GM19372 (cell line): ENCODE results near the gene LEMD2.

Experiments
- ATAC-seq: cut with Tn5 transposase; IDR thresholded peaks from one replicate; pipeline ENCODE4 v1.9.1; 2021; ENCODE audit warnings: mild to moderate bottlenecking, low read depth, moderate library complexity; ENCODE audit not compliant: unreplicated experiment

Gene LEMD2

GRCh38 chr6:33759887-33760629 is 28.9 kb downstream of the LEMD2 start:
- no peak for ATAC-seq

DNA sequence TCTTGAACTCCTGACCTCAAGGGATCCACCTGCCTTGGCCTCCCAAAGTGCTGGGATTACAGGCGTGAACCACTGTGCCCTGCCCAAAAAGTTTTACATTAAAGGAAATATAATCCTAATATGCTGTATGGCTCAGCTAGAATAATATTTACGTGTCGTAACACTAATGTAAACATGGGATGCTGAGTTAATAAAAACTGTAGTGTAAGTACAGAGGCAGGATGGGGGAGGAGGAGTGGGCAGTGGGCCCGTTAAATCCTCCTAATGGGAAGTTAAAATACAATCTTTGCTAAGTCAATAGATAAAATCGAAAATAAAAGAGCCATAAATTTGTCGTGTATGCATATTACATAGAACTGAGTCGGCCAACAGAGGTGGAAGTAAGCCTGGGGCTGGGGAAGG is 30.1 kb downstream of the LEMD2 start:
- no peak for ATAC-seq

GRCh38 chr6:33757906-33758305 is 31.0 kb downstream of the LEMD2 start:
- no peak for ATAC-seq

DNA sequence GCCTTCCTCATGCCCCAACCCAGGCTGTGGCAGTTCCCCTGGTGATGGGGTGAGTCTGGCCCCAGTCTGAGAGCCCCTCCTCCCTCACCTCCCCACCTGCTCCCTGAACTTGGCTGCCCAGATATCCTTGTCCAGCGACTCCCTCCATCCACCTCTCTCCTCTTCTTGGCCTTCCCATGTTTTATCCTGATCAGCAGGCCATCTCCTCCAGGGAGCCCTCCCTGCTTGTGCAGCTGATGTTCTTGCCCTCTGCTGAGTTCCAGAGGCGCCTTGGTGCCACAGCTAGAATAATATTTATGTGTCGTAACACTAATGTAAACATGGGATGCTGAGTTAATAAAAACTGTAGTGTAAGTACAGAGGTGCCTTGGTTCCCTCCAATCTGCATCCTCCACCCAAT is 31.8 kb downstream of the LEMD2 start:
- no peak for ATAC-seq

- no peak for ATAC-seq
These were observed 32.5 kb downstream of the LEMD2 start for GRCh38 chr6:33756211-33756954.

DNA sequence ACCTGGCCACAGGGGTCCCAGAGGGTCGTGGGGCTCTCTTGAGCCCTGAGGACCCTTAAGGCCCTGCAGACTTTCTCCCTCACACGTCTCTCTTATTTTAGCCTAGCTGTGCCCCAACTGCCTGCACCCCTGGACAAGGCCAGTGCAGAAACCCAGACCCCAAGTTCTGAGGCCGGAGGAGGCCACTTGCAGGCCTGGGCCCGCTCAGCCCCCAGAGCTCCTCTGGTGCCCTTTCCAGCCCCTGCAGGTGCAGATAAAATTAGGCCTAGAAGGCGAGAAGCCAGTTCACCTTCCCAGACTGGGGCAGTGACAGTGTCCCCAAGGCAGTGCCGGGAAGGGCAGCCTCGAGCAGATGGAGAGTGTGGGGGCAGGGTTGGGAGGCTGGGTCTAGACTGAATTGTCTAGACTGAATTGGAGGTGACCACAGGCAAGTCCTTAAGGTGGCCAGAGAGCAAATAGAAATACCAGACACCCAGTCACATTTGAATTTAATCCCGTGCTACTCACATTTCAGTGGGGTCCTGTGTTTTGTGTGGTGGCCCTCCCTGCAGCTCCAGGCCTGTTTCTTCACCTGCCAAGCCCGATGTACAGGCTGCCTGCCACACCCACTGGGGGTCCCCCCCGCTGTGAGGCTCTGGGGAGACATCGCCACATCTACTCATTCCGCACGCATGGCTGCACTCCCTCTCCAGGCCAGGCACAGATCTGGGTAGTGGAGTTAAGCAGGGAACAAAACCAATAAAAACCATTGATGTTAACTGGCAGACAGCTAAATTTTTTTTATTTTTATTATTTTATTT is 33.7 kb downstream of the LEMD2 start:
- no peak for ATAC-seq

- ATAC-seq = no peak
These were observed 34.7 kb downstream of the LEMD2 start for GRCh38 chr6:33754222-33754621.

GRCh38 chr6:33752646-33753015 is 36.3 kb downstream of the LEMD2 start:
- ATAC-seq = no peak

- no peak for ATAC-seq
These were observed 36.9 kb downstream of the LEMD2 start for GRCh38 chr6:33751771-33752645.

- ATAC-seq = no peak
These were observed 38.5 kb downstream of the LEMD2 start for GRCh38 chr6:33750244-33750991.

DNA sequence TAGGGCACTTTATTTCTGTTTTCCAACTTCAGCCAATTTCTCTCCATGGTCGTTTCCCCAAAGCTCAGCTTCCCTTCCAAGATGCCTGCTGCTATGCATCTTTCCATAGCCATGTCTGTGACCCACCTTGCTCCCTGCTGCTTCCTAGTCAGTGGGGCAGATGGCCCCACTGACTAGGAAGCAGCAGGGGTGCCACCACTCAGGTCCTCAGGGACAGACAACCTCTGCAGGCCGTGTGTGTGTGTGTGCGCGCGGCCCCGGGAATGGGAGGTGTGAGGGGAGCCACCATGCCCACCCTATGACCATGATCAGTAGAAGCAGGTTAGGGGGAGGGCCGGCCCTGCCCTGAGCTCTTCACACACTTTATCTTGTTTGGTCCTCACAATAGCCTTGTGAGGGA is 39.5 kb downstream of the LEMD2 start:
- no peak for ATAC-seq

- ATAC-seq = no peak
These were observed 40.1 kb downstream of the LEMD2 start for GRCh38 chr6:33748841-33749240.

DNA sequence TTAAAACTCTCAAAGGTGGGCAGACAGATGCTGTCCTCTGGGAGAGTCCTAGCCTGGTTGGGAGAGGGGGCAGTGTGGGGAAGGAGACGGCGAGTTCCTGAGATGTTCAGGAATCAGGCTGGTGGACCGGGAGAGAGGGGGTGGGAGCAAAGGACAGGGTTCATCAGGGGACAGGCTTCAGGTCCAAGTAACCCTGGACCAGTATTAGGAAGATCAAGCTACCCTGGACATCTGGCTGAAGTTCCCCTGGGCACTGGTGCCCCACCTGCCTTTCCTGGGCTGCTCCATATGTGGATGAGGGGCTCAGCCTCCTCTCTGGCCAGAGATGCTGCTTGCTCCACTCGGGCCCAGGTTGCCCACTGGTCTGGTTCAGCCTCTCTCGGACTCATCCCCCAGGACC is 41.1 kb downstream of the LEMD2 start:
- ATAC-seq = no peak

GRCh38 chr6:33746651-33747100 is 42.3 kb downstream of the LEMD2 start, which contains the start of gene IP6K3:
TSS of gene IP6K3 (minus strand) at chr6:33746905. CDS start at chr6:33735476, 11,429 bp downstream.
- ATAC-seq = no peak

- no peak for ATAC-seq
These were observed 42.8 kb downstream of the LEMD2 start for GRCh38 chr6:33746036-33746600.

- ATAC-seq = no peak
These were observed 43.4 kb downstream of the LEMD2 start for GRCh38 chr6:33745548-33745947.

DNA sequence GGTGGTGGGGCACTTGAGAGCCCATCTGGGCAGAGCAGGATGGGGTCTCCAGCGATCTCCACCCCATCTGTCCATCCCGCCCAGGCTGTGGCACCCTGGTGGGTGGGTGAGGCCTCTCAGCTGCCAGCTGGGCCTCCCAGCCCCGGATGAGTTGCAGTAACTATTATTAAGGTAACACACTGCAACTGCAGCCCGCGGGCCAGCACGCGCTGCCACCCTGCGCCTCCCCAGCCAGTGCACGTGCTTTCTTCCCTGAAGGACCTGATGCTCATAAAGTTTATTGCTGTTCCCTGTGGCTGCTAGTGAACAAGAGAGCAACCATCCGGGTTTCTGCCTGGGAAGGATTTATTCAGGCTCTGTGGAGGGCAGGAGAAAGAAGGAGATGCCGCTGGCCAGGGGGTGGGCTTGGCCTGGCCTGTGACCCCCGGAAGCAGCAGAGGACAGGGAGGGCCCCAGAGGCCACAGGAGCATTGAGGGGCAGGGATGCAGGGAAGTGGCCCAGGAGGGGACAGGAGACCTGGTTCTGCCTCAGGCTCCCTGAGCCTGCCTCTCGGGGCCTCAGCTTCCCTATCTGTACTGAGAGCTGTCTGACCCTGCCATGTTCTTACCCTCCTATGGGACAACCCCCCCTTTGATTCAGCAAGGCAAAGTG is 43.9 kb downstream of the LEMD2 start:
- ATAC-seq = no peak

DNA sequence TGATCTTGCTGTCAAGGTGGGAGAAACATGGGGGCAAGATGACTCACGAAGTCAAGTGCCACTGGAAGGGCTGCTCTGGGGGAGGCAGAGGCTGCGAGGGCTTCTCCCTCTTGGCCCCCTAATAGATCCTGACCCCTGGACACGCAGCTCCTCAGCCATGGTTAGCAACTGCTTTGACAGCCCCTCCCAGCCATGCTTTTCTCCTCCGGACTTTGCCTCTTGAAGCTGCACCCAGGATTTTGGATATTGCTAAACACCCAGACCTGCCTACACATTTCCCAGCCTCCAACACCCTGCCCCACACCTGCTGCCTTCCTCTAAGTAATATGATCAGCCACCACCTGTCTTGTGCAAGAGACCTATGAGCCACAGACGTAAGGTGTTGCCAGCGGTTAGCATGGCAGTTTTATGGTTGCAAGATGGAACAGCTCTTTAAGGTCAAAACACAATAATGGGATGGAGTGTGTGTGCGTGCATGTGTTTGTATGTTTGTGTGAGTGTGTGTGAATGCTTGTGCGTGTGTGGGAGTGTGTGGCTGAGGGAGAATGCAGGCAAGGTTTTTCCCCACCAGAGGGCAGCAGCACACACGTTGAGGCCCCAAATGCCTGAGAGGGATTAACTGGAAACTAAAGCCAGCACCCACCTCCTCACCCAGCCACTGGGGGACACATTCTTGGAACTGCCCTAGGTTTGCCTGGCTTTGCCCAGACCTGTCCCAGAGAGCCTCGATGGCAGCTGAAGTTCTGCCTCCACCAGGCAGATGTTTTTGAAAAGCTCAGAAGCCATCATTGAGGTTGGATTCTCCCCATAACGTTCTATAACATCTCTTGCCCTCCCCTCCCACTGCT is 44.7 kb downstream of the LEMD2 start:
- ATAC-seq = no peak
